Globus pallidus (tissue), 1 donor: Measurements from ENCODE around the gene MPEG1.

Source experiments
- DNase-seq: peaks from one replicate; pipeline ENCODE4 v3.0.0-alpha.2; 2015; ENCODE audit warnings: low spot score

Gene MPEG1

DNA sequence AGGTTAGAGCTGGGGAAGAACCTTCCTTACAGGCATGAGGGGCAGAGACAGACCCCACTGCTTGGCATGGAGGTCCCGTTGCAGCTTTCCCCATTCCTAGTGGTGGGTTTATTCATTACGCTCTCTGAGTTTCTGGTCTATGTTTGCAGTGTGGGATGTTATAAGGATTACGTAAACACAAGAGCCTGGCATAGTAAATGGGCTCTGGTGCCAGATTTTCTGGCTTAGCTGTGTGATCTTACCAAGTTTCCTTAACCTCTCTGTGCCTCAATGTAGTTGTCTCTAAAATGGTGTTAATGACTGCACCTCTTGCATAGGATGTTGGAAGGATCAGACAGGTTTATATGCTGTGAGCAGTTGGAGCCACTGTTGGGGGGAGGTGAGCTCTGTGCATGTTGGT, 25.7 kb downstream of the MPEG1 start:
- DNase-seq: no peak

DNA sequence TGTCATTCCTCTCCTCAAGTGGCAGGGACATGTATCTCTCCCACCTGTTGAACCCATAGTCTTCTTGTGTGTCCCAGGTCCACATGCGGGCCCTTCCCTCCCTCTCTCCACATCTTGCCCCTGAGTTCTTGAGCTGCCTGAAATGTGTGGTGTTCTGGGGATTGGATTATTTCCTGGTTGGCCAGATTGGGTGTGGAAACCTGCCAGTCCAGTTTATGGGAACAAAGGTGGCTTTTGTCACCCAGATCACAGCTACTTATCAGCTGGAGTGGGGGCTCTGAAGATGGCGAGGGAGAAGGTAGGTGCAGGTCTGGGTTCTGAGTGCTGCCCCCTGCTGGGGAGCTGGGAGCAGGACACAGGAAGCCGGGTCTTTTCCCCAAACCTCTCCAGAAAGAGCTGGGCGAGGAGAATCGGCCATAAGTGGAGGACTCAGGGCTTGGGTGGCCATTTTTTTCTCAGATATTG, 26.6 kb downstream of the MPEG1 start:
- DNase-seq: no peak

DNA sequence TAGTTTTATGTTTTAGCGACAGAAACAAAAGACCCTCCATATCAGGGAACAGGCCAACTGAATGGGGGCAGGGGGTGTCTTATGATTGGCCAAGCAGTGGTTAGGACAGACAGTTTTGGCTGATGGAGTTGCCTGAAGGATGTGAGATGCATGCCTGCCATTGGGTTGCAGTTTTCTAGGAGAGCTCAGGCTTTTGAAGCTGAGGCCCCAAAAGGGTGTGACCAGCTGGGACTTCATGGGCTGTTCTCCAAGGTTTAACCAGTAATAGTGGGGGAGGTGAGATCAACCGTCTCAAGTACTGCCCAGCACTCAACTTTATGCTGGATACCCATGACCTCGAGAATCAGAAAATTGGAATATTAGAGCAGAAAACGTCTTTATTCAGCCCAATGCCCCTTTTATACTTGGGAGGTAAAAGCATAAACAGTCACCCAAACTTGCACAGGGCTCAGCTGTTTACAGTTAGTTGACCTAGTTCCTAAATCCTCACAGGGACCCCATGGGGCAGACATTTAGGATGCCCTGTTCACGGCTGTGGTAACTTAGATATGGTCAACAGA, 27.3 kb downstream of the MPEG1 start:
- DNase-seq: no peak

DNA sequence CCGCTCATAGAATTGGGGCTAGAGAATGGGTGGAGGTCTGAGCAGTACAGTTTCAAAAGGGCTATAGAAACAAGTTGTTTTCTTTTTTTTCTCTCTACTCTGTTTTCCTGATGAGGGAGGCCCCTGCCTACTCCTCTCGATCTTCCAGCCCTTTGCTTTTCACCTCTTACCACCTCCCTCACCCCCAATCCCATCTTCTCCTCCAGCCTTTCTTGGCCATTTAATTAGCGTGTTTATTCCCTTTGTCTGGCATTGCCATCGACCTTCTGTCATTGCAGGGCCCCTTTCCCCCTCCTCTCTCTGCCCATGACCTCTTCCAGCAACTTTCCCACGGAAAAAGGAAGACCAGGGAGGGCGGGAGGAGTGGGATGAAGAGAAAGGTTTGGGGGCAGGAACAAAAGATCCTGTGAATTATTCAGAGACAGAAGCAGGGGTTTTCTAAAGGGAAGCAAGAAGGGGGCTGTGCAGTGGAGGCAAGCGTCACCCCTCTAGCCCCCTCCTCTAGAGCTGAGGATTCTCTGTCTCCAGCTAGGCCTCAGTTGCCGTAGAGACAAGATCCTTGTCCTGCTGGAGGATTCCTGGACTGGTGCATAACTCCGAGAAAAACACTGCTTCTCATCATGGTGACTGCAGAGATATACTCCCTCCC, 27.9 kb downstream of the MPEG1 start:
- DNase-seq: no peak

DNA sequence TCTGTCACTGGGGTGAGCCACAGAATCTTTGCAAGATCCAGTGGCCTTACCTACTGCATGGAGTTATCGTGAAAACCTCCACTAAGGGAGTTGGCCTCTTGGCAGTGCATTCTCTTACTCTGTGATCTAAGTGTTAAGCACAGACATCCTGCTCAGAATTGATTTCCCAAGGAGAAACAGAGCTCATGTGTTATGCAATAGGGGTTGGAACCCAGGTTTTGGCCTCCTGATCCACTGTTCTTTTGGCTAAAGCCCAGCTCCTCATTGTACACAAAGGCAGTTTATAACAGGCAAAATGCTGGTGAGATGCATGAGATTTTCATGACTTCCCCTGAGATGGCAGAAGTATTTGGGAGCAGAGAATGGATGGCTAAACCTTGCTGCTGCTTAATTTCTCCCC, 29.0 kb downstream of the MPEG1 start:
- DNase-seq: no peak

DNA sequence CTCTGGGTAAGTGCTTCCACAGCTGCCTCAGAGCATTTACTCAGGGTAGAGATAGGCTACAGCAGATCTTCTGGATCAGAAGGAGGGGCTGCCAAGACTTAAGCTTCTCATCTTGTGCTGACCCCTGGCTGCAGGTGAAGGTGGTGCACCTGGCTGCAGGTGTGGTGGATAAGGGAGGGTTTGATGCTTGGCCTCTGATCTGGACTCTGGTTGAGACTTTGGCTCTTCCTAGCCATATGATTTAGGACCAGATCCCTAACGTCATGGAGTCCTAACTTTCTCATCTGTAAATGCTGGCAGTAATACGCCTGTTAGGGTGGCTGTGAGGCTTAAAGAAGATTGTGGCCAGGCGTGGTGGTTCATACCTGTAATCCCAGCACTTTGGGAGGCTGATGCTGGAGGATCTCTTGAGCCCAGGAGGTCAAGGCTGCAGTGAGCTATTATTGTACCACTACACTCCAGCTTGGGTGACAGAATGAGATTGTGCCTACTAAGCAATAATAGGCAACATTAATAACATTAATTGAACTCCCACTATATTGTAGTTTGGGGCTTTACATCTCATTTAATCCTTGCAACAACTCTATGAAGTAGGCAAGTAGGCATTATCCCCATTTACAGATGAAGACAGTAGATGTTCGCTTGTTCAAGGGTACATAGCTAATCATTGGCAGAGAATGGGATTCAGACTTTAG, 30.1 kb downstream of the MPEG1 start:
- no peak for DNase-seq

DNA sequence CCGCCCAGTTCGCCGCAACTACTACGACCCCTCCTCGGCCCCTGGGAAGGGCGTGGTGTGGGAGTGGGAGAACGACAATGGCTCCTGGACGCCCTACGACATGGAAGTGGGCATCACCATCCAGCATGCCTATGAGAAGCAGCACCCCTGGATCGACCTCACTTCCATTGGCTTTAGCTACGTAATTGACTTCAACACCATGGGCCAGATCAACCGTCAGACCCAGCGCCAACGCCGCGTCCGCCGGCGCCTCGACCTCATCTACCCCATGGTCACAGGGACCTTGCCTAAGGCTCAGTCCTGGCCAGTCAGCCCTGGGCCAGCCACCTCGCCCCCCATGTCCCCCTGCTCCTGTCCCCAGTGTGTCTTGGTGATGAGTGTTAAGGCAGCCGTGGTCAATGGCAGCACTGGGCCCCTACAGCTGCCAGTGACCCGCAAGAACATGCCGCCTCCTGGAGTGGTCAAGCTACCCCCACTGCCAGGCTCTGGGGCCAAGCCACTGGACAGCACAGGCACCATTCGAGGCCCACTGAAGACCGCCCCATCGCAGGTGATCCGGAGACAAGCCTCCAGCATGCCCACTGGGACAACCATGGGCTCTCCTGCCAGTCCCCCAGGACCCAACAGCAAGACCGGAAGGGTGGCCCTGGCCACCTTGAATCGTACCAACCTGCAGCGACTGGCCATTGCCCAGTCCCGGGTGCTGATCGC, 30.8 kb downstream of the MPEG1 start:
- no peak for DNase-seq

DNA sequence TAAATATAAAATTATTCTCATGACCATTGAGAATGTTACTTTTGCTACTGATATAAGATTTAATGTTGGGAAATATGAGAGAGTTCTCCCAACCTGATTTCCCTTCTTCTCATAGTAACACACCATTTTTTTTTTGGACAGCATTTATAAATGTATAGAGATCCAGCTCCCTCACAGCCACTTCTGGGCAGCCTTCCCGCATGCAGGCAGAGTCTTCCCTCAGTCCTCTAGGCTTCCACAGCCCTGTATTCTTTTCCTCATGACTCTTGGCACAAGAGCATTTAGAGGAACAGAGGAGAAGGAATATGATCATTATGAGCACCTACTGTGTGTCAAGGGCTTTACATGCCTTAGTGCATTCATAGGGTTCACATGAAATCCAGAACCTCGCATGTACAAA, 31.8 kb downstream of the MPEG1 start:
- DNase-seq: no peak

DNA sequence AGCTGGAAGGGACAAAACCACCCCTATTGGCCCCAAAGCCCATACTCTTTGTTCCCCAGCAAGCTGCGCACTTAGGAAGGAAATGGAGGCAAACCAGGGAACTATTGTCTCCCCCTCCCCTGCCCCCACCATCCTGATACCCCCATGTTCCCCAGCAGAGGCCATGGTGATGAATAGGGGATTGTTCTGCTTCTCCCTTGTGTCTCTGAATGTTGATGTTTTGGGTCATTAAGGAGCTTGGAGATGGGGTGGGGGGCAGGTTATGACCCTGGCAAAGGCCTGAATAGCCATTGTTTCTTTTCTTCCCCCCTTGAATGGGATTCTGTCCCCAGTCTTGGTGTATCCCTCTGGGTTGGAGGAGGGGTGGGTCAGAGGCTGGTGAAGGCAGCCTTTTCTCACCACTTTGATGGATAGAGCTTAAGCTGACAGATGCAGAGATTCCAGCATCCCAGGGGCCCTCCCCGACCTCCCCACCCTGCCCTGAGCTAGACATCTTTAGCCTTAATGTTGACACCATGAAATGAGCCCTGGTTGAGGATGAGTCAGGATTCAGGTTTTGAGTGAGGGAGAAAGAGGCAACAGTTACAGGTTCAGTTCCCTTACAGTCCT, 32.5 kb downstream of the MPEG1 start:
- peak; percentile 84 for DNase-seq

DNA sequence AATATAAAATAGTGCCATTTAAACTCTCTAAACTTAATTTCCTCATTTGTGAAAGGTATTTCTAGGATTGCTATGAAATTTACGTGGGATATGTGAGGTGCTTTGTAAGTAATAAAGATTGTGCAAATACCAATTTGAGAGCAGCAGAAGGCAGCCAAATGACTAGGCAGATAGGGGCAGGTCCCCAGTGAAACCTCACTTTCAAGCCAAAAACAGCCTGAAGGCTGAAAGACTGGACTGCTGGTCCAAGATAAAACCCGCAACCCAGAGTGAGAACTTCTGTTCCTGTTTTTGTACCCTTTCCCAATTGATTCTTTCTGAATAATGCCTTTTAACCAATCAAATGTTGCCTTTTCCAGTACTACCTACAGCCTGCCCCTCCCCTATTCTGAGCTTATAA, 33.6 kb downstream of the MPEG1 start:
- DNase-seq: no peak

DNA sequence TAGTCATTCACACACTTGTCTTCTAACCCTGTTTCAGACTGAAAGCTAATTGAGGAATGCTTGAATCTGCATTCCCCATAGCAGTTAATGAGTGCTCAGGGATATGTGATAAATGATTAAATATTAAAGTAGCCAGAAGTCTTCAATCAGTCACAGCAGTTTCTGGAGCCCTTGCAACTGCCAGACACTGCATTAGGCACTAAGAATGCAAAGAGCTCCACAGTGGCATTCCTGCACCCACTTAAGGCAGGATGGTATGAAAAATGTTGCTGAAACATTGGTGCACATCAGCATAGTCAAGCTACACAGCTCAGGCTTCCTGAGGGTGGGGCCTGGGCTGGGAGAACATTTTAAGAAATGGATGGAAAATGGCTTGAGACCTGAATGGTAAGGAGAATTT, 34.3 kb downstream of the MPEG1 start:
- no peak for DNase-seq

DNA sequence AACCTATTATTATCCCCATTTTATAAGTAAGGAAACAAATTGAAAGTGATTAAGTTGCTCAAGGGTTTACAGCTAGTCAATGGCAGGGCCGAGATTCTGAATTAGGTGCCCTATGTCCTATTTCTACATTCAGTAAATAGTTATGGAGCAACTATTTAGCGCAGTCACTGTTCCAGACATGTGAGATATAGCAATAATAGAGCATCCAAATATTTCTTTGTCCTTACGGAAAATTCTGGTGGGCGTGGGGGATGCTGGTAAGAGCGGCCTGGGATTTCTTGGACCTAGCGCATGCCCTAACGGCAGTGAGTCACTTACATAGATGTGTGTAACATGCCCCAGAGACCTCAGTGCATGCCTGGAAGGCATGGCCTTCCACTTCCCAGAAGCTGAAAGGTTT, 36.4 kb downstream of the MPEG1 start:
- no peak for DNase-seq

DNA sequence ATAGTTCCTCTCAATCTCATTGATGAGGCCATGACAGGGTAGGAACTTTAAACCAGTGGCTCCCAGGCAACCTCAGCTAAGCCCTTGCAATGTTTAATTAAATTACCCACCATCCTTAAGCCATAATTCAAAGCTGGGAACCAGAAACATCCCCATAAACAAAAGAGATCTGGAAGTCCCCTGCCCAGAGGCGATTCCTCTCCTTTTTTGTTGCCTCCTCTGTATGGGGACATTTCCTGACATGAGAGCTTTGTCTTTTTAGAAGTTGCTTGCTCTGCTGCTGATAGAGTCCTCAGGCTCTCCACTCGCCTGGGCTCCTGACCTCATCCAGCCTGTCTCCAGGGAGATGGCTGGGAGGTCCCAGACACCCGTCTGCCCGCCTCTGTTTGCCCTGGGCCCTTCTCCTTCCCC, 37.6 kb downstream of the MPEG1 start:
- DNase-seq: no peak

DNA sequence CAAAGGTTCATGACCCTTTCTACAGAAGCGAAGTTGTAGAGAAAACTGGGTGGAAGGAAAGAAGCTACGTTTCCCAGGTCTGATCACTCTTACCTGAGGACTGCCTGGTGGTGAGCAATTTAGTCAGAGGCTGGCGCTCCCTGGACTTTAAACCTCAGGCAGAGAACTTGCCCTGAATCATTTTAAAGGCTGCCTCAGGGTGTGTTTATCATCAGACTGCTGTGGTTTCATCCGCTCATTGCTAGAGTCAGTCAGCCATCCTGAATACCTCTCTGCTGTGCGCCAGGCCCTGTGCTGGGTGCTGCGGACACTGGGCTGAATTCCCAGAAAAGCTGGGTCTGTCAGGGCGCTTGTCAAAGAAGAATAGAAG, 38.1 kb downstream of the MPEG1 start:
- no peak for DNase-seq

DNA sequence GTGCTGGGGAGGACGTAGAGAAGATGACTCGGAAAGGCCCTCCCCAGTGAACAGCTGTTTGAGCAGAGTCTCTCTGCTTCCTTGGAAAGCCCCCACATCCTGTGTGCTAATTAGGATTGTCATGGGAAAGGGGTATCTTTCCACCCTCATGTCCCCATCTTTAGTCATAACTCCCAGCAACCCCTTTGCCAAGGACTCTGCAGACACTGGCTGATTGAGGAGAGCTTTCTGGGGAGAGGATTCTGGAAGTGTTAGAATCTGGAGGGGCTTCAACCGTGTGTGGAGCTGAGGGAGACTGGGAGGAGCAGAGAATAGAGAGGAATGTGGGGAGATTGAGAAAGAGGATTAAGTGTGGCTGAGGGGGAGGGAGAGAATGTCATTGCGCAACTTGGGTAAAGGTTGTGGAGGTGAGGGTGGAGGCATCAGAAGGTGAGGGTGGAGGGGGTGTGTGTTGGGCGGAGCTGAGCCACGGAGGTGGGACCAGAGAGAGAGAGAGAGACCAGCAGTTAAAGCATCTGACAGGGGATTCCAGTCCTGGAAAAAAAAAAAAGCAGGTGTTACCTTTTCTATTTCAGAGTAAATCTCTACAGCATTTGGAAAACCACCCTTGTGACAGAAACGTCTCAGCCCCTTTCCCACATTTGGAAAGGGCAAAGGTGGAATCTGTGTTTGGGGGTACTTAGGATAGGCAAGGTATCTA, 38.6 kb downstream of the MPEG1 start:
- no peak for DNase-seq

DNA sequence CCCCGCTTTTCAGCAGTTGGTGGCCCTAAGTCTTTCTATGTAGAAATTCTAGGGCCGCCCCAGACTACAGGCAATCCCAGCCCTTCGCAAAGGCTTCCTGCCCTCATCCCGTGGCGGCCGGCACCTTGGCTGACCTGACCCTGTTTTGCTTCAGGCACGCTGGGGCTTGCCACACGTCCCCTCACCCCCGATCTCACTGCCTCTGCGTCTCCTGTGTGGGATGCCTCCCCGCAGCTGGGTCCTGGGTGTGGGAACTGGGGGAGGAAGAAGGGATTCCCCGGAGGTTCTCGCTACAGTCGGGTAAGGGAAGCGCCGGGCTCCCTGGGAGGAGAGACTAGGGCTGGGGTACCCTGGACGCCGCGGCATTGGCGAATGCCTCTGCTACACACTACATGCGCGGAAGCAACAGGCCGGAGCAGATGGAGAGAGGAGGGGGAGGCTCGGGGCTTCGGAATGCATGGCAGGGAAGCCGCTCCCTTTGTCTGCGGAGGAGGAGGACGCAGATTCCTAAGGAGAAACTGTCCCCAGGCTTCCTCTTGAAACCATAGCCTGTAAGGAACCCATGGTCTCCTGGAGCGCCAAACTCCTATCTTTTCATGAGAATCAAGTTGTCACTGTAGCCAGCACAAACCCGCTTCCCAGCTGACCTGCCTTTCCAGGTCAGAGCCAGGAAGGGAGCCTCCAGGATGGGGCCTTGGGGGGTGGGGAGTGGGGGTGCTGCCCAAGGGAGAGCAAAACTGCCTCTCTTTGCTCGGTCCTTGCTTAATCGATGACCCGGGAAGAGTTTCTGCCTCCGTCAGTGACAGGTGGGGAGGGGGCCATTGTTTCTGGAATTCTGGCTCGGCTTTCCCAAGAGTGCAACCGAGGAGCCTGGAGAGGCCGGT, 39.4 kb downstream of the MPEG1 start:
- no peak for DNase-seq

DNA sequence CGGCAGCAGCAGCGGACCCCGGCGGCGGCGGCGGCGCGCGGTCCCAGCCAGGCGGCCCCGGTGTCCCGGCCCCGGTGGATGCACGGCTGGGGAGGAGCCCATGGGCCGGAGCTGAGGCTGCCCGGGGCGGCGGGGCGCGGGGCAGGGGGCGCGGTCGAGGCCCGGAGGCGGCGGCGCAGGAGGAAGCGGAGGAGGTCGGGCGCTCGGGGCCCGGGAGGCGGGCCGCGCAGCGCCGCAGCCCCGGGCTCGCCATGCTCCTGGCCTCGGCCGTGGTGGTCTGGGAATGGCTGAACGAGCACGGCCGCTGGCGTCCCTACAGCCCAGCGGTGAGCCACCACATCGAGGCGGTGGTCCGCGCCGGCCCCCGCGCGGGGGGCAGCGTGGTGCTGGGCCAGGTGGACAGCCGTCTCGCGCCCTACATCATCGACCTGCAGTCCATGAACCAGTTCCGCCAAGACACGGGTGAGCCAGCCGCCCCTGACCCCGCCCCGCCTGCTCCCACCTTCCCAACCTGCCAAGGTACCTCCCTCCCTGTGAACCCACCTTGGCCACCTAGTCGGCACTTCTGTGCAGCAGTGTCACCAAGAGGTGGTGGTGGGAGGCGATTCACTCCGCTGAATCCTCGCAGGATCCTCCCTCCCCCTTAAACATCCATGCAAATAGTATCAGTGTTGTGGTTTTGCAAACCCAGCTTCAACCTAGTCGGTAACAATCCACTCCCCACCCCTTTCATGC, 40.2 kb downstream of the MPEG1 start:
- DNase-seq: no peak

DNA sequence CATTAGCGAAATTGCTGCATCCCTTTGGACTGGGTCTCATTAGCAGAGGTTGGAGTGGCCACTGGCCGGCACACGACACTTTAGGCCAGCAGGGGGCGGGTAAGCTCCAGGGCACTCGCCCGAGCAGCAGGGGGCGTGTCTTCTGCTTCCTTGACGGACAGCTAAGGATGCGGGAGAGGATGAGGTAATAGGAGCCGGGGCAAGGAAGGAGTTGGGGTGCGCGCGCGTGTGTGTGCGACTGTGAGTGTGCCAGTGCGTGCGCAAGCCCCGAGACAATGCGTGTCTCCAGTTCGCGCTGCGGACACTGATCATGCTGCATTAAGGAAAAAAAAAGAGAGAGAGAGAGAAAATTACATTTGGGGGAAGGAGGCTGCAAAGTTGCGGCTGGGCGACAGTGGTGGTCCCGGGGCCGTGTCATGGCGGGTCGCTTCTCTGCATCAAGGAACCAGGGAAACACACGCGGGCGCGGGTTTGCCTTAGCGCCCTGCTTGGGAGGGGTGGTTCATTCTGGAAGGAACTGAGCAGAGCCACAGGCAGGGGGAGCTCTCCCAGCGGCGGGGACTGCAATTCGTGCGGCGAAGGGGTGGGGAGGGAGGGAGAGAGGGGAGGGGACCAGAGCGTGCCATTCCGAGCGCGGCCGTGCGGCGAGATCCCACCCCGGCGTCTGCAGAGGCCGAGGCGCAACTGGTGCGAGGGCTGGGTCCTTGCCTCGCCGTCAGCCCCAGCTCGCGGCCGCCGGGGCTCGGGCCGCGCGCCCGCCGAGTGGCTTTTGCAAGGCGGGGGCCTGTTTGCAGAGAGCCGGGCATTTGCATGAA, 41.0 kb downstream of the MPEG1 start, which contains the start of gene DTX4:
TSS of gene DTX4 (plus strand) at position 625 of the 815 bp plus-strand sequence. CDS start 464 bp downstream, outside the sequence.
- peak; percentile 92 for DNase-seq

DNA sequence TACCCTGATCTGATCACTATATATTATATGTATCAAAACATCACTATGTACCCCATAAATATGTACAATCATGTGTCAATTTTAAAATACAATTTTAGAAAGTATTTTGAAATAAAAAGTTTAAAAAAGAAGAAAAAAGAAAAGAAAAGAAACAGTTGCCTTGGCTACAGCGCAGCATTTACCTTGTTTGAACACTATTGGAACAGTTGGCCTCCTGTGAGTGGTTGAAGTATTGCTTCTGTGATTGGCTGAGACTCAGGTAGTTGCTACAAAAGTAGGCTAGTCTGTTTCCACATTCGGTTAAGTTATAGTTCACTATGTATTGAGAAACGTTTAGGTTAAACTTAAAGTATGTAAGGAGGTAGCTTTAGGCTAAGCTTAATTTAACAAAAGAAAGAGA, 48.7 kb downstream of the MPEG1 start:
- DNase-seq: no peak
